ENCODE results near the gene FST.

DNA sequence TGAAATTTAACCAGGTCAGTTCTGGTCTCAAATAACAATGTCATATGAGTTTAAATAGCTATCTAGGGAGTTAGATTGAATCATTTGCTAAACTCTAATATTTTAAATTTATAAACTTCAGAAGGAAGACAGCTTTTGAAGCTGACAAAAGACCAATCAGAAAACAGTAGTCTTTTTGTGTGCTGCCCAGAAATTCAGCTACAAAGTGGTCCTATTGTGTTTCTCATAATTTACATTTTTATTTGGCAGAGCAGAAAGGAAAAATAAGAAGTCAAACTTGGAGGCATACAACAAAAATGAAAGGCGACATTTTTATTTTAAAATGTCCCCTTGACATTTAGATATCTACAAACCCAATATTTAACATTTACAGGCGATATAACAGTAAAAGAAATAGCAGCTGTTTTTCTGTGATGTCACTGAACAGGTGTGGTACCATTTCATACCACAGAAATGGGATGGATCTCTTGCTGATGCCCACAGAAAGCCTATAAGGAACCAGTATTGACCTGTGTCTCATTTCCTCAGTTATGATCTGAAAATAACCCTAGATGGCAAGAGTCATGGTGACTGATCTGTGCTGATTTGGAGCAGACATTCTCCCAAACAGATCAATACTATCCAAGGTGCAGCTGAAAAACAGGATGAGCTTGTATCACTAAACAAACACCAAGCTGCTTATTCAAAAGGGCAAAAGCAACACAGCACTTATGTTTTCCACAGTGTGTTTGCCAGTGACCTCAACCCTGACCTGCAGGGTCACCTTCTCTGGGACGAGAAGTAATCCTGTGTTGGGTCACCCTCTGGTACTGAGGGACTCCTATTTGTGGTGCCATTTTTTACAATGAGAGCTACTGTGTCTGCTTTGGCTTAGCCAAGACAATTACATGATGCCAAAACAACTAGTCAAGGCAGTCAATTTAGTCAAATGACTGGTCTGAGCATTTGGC lies 3.6 kb upstream of the FST start:
- TF ChIP-seq MBD4 (IDR thresholded peaks at IDR 0.05; ENCODE audit: borderline replicate concordance, low read length) (peak; percentile 94), NFIC (IDR thresholded peaks at IDR 0.05; ENCODE audit: low read length) (peak; percentile 99), EZH2 (conservative IDR thresholded peaks at IDR 0.05; ENCODE audit: low read depth, low read length) (no peak), ZNF34 (CRISPR knock-in tag; IDR thresholded peaks at IDR 0.05; ENCODE audit: borderline replicate concordance) (no peak)

Measured in HepG2 (cell line).